COLO829 (cell line): ENCODE results near the gene TAF3.

ENCODE experiments used
- DNase-seq: peaks from one replicate; pipeline ENCODE4 v3.0.0; 2012; ENCODE audit warnings: low spot score

Gene TAF3

DNA sequence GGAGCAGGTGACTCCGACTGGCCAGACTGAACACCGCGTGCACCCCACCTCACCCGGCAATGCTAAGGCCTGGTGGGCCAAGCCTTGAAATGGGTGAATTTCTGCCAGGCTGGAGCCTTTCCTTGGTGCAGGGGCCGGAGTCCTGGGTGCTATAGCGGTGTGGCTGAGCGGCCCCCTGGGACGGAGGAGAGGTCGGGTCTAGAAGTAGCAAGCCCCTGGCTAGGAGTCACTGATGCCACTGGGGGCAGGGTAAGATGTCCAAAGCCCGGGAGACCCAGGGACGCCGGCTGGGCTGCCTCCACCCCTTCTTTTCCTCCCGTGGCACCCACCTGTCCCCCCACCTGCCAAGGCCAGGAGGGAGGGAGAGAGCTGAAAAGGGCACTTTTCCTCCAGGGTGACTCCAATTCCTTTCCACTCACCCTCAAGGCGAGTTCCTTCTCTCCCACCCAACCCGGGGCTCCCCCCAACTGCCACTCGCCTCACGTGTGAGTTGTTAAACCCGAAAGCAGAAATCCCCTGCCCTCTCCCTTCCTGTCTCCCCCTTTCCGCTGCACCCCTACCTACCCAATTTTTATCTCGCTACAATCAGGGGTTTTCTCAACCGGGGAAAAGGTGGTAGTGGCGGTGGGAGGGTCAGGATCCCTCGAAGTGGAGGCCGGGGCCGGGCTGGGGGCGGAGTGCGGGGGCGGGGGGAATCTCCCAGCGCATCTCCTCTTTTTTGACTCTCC lies 230.1 kb downstream of the TAF3 start:
- no peak for DNase-seq

DNA sequence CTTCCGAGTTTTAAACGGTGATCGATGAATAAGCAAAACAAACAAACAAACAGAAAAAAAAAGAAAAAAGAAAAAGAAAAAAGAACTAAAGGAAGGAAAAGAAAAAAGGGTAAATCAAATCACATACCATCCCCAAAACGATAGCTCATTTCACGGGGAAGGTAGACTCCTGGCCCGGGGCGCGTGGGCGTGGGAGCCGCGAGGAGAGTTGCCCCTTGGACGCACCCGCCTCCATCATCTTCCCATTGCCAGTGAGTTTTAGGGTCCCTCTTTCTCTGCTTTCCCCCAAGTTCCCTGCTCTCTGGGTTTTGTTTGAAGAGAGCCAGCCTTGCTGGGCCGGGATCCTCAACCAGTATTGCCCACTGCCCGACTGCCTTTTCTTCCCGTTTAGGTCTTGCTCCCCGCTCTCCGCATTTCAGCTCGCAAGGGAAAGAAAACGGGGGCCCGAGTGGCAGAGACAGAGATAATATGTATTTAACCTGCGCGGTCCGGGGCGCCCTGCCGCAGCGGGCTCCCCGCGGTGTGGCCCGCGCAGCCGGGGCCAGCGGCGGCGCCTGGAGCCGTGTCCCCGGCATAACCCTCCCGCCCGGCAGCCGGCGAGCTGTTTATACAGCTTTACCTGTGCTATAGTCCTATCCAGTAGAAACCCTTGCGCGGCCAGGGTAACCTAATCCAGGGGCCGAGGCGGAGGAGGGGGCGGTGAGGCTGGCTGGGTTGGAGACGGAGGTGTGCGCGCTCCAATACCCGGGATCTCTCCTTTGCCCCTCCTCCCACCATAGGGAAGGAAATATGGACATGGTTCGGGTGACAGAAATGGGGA lies 230.9 kb downstream of the TAF3 start:
- DNase-seq: no peak

DNA sequence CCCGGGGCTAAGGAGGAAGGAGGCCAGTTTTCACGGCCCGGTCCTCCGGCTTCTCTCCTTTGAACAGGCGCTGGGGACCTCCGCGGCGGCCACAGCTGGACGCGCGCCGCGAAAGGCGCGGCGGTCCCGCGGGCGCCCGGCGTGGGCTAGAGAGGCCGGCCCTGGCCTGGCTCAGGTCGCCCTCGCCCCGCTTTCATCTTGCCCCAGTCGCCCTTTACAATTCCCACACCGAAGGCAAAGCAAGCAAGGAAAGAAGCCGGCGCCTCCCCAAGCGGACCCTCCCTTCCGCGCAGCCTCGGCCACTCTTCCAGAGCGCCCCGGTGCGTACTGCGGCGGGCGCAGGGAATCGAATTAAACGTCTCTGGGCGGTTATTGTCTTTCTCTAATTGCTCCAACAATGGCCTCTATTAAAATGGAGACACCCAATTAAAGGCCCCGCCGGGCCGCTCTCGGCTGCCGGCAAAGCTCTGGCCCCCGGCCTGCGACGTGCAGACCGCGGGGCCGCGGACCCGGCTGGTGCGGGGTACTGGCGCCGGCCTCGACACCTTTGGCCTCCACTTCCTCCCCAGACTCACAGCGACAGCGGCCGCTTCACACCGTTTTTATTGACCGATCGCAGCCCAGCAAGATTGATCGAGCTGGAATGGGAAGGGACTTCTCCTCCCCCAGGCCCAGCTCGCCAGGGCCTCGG lies 231.7 kb downstream of the TAF3 start:
- no peak for DNase-seq

- DNase-seq: no peak
Measured at GRCh38 chr10:8050556-8051108, 232.3 kb downstream of the TAF3 start.

- no peak for DNase-seq
Measured at GRCh38 chr10:8051109-8051821, 233.0 kb downstream of the TAF3 start.

GRCh38 chr10:8051851-8052257 lies 233.5 kb downstream of the TAF3 start:
- no peak for DNase-seq

GRCh38 chr10:8052341-8052955 lies 234.1 kb downstream of the TAF3 start:
- DNase-seq: no peak

DNA sequence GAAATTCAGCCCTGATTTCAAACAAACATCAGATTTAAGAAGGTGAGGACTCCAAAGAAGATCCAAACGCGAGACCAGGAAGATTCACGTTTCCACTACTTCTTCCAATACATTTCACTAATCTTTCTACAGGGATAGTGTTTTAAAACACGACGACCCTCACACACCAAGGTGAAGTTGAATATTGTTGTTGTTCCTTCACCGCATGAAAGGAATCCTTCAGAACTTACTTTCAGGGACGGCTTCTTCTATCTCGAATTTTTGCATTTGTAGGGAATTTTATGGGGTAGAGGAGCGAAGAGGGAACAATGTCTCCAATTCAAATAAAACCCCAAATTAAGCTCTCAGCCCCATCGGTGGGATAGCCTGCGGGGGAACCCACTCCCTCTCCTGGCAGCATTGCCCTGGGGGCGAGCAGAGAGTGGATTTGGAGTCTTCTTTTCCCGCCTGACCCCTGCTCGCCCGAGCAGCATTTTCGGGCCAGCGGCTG lies 234.7 kb downstream of the TAF3 start:
- DNase-seq: no peak

DNA sequence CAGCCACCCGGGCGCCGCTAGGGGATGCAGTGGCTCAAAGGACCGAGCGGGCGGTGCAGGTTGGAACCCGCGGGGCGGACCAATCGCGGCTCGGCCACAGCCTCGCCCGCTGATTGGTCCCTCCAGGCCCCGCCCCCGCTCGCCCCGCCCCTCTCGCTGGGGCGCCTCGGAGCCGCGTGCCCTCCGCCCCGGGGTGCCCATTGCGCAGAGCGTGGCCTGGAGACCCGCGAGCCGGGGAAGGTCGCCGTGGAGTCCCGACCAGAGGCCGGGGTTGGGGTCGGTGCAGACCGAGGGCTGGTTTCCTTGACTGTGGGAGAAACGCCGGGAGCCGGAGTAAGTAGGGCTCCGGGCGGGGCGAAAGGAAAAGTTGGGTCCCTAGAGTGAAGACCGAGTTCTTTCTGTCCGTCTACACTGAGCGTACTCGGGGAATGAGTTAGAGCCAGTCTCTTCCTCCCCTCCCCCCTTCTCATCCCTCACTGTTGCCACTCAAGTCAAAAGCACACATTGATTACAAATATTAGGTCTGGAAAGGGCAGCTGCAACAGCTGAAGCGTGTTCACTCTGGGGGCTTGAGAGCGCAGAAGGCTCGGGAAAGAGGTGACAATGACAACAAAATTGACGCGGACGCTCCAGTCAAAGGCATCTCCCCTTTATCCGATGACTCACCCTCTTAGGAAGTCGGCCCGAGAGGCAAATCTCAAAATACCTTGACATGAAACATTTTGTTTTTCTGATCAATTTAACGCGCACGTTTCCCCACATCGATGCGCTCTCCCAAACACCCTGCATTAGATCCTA lies 235.3 kb downstream of the TAF3 start:
- peak; percentile 80 for DNase-seq

DNA sequence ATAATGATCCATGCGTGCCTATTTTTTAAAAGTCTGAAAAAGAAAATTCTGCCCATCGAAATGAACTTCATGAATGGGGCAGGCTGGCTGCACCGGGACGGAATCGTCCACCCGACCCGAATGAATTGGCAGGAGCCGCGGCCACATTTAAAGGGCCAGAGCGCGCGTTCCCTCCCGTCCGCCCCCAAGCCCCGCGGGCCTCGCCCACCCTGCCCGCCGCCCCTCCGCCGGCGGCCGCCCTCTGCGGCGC lies 235.9 kb downstream of the TAF3 start:
- no peak for DNase-seq

DNA sequence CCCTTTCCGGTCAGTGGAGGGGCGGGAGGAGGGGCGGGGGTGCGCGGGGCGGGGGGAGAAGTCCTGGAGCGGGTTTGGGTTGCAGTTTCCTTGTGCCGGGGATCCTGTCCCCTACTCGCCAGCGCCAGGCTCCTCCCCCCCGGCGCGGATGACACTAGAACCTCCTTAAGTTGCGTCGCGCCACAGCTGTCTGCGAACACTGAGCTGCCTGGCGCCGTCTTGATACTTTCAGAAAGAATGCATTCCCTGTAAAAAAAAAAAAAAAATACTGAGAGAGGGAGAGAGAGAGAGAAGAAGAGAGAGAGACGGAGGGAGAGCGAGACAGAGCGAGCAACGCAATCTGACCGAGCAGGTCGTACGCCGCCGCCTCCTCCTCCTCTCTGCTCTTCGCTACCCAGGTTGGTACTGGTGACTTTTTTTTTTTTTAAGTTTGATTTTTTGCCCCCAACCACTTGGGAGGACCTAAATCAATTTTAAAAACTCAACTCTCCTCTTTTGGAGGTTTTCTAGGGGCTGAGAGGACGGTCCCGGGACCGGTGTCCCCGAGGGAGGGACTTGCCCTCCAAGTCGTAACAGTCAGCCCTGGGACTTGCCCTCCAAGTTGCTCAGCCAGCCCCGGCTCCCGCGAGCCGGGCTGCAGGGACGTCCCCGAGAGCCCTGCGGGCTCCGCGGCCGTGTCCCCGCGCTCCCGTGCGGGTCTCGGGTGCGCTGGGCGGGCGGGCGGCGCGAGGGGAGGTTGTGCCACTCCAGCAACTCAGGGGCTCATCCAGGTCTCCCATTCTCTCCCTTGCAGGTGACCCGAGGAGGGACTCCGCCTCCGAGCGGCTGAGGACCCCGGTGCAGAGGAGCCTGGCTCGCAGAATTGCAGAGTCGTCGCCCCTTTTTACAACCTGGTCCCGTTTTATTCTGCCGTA lies 236.4 kb downstream of the TAF3 start, which contains the start of gene GATA3:
TSS of gene GATA3 (plus strand) at position 195 of the 914 bp plus-strand sequence. CDS start 968 bp downstream, outside the sequence.
- no peak for DNase-seq

- no peak for DNase-seq
Measured at GRCh38 chr10:8055420-8056349, 237.4 kb downstream of the TAF3 start.

- DNase-seq: no peak
Measured at GRCh38 chr10:8056378-8056777, 238.1 kb downstream of the TAF3 start.

DNA sequence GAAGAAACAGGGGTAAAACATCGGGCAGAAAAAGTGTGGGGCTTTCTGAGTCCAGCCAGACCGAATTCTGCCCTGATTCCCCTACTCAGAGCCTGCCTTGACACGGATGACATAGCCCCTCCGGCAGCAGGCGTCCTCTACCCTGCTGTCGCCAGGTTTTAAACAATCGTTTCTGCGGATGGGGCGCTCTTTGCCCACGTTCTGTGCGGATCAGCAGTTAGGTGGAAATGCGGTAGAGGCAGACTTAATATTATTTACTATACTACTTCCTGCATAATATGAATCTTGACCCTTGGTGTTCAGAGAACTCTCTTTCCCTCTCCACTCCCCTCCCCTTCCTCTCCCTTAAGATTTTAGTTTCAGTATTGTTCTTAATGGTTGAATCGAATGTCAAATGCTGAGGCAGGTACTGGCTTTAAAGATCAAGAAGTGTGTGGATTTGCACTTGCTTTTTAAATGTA lies 238.6 kb downstream of the TAF3 start:
- DNase-seq: no peak

- DNase-seq: no peak
Measured at GRCh38 chr10:8057636-8058273, 239.4 kb downstream of the TAF3 start.

DNA sequence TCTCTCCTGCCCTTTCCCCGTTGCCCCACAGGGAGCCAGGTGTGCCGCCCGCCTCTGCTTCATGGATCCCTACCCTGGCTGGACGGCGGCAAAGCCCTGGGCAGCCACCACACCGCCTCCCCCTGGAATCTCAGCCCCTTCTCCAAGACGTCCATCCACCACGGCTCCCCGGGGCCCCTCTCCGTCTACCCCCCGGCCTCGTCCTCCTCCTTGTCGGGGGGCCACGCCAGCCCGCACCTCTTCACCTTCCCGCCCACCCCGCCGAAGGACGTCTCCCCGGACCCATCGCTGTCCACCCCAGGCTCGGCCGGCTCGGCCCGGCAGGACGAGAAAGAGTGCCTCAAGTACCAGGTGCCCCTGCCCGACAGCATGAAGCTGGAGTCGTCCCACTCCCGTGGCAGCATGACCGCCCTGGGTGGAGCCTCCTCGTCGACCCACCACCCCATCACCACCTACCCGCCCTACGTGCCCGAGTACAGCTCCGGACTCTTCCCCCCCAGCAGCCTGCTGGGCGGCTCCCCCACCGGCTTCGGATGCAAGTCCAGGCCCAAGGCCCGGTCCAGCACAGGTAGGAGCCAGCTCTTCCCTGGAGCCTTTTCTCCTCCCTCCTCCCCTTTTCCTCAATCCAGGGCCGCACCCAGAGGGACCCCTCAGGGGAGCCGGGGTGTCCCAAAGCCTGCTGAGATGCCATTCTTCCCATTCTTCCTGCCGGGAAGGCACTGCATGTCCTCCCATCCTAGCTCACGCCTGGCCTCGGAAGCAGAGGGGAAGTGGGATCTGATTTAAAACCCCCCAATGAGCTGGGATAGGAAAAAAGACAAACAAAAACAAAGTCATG lies 240.2 kb downstream of the TAF3 start:
- no peak for DNase-seq
